Urinary bladder (tissue), 4 donors: ENCODE results near the gene HUNK. TPM values are rescaled to one million over a fixed set of nuclear protein-coding genes. Genes with fewer than 3 reads are reported as not detected.
"Not testable (repeated sequence)": the region's sequence is repeated elsewhere in the genome, so short reads cannot be mapped to it uniquely, and the experiment has no call there.

ENCODE experiments used
- DNase-seq: peaks from one replicate; pipeline ENCODE4 v3.0.0-alpha.2; 2015; ENCODE audit errors: extremely low spot score
- H3K27ac ChIP-seq: one replicate; pipeline ENCODE4 v1.5.1; 2013; ENCODE audit warnings: low read depth, mild to moderate bottlenecking, moderate library complexity
- H3K36me3 ChIP-seq: one replicate; pipeline ENCODE4 v1.6.1; 2013; ENCODE audit warnings: mild to moderate bottlenecking, moderate library complexity; ENCODE audit not compliant: insufficient read depth
- H3K4me1 ChIP-seq: one replicate; pipeline ENCODE4 v1.6.1; 2013; ENCODE audit warnings: mild to moderate bottlenecking, moderate library complexity; ENCODE audit not compliant: insufficient read depth
- H3K4me3 ChIP-seq: one replicate; pipeline ENCODE4 v1.5.1; 2013; ENCODE audit warnings: low read depth, low read length
- WGBS: extraction: QIAGEN DNeasy Blood & Tissue Kit; methylation state at CpG from one replicate; pipeline ENCODE4 v1.1.7; 2013; 5-methylcytosine and 5-hydroxymethylcytosine counted together
- polyA plus RNA-seq: library from polyadenylated mRNA; stranded (reverse); fragments of 200-250 nt; gene quantifications from one replicate; pipeline ENCODE4 v1.2.3, GENCODE V29; 2013
- total RNA-seq: library from RNA; depleted of rRNA; stranded (reverse); fragments of >200 nt; gene quantifications from one replicate; pipeline ENCODE4 v1.2.3, GENCODE V29; 2014
- donor health status: healthy with polysubstance abuse.
- donor health status: healthy.

The HUNK gene
- total and polyA plus RNA-seq, 2 donors, result 2.8 to 7.3 TPM

DNA sequence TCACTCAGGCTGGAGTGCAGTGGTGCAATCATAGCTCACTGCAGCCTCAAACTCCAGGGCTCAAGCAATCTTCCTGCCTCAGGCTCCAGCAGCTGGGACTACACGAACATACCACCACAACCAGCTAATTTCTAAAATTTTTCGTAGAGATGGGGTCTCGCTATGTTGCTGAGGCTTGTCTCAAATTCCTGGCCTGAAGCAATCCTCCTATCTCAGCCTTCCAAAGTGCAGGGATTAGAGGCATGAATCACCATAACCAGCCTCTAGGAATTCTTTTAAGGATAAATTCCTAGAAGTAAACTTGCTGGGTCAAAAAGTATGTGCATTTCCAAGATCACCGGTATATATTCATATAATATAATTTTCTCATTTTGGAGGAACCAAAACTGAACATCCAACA lies 17.6 kb upstream of the HUNK start:
- no peak overlapping the region for H3K4me3 ChIP-seq
- H3K36me3 ChIP-seq, result no peaks in the 10 kb centered on the region
- 37% methylated on average over 4 of the region's 4 CpGs for WGBS
- no peaks in the 10 kb centered on the region for H3K4me1 ChIP-seq
- H3K27ac ChIP-seq, result no peak overlapping the region
- DNase-seq, result no peak

GRCh38 chr21:31857096-31857495 lies 15.7 kb upstream of the HUNK start:
- no peak for DNase-seq
- H3K4me3 ChIP-seq, result no peak overlapping the region
- H3K36me3 ChIP-seq, result no peaks in the 10 kb centered on the region
- 71% methylated on average over 7 of the region's 7 CpGs for WGBS
- H3K4me1 ChIP-seq, result no peaks in the 10 kb centered on the region
- no peak overlapping the region for H3K27ac ChIP-seq

DNA sequence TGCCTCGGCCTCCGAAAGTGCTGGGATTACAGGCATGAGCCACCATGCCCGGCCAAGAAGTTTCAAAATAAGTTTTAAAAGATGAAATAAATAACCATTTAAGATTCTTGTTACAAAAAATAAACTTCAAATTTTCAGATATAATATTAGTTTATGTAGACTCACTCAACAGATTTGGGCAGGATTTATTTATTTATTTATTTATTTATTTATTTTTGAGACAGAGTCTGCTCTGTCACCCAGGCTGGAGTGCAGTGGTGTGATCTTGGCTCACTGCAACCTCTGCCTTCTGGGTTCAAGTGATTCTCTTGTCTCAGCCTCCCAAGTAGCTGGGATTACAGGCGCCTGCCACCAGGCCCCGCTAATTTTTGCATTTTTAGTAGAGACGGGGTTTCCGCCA lies 15.2 kb upstream of the HUNK start:
- H3K4me3 ChIP-seq, H3K27ac ChIP-seq, H3K4me1 ChIP-seq, H3K36me3 ChIP-seq, DNase-seq: not testable (repeated sequence)
- 84% methylated on average over 7 of the region's 7 CpGs for WGBS

- Histone ChIP-seq H3K4me3 (no peak overlapping the region), H3K4me1 (no peaks in the 10 kb centered on the region), H3K27ac (no peak overlapping the region), H3K36me3 (no peaks in the 10 kb centered on the region)
- no peak for DNase-seq
- 97% methylated on average over 3 of the region's 3 CpGs for WGBS
These were observed 12.0 kb upstream of the HUNK start for GRCh38 chr21:31860851-31861250.

- DNase-seq, result no peak
- Histone ChIP-seq H3K36me3 (no peaks in the 10 kb centered on the region), H3K4me3 (no peak overlapping the region), H3K27ac (no peak overlapping the region), H3K4me1 (no peaks in the 10 kb centered on the region)
- 78% methylated on average over 7 of the region's 7 CpGs for WGBS
These were observed 10.7 kb upstream of the HUNK start for GRCh38 chr21:31862078-31862477.

DNA sequence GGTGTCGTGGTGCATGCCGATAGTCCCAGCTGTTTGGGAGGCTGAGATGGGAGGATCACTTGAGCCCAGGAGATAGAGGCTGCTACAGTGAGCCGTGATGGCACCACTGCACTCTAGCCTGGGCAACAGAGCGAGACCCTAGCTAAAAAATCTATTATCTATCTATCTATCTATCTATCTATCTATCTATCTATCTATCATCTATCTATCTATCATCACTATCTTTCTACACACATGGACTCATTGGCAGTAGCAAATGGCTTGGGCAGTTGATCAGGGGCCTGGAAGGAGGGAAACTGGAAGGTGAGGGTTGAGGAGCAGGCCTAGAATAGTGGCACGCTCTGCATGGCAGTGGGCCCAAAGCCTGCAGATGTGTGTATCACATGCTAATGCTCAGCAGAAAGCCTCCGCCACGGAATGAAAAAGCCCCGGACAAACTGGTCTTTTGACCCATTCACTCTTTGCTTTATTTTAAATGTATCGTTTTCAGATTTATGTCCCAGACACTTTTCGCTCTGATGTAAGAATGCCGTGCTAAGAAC lies 7.3 kb upstream of the HUNK start:
- no peaks in the 10 kb centered on the region for H3K36me3 ChIP-seq
- no peak overlapping the region for H3K4me3 ChIP-seq
- no peak for DNase-seq
- 77% methylated on average over 11 of the region's 11 CpGs for WGBS
- no peaks in the 10 kb centered on the region for H3K4me1 ChIP-seq
- no peak overlapping the region for H3K27ac ChIP-seq

DNA sequence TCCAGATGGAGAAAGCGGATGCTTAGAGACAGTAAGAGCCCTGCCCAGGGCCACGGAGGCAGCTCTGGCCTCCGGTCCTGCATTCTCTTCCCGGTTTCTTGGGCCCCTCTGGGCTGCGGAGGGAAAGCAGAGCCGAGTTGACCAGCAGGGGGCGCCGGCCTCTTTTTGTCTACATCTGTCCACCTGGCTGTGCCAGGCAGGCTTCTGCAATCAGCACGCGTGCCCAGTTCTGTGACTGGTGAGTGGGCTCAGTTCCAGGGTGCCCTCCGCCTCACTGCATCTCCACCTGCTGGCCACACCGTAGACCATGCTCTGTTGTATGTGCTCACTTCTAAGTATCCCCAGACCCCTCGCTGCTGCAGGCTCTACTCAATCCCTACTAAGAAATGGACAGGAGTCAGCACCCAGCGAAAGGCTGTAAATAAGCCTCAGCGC lies 6.7 kb upstream of the HUNK start:
- Histone ChIP-seq H3K27ac (no peak overlapping the region), H3K4me3 (no peak overlapping the region), H3K36me3 (no peaks in the 10 kb centered on the region), H3K4me1 (no peaks in the 10 kb centered on the region)
- WGBS, result 15% methylated on average over 15 of the region's 15 CpGs
- DNase-seq, result no peak

DNA sequence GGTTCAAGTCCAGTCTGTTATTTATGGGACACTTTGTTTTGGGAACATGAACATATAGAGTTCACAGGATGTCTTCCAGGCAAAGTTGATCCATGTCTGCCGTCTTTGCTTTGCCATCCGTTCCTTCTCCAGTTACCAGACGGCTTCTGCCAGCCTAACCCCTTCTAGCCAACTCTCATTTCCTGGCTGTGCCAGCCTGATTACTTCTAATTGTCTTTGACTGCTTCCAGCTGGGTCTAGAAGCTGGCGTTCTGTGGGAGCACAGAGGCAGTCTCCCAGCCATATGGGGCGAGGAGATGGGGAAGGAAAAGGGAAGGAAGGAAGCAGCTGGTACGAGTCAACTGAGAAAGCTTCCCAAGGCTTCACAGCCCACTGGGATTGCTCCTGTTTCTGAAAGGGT lies 3.1 kb upstream of the HUNK start:
- no peak for DNase-seq
- no peak overlapping the region for H3K4me3 ChIP-seq
- 72% methylated on average over 6 of the region's 6 CpGs for whole genome bisulfite sequencing
- no peaks in the 10 kb centered on the region for H3K4me1 ChIP-seq
- H3K36me3 ChIP-seq, result no peaks in the 10 kb centered on the region
- H3K27ac ChIP-seq, result no peak overlapping the region

DNA sequence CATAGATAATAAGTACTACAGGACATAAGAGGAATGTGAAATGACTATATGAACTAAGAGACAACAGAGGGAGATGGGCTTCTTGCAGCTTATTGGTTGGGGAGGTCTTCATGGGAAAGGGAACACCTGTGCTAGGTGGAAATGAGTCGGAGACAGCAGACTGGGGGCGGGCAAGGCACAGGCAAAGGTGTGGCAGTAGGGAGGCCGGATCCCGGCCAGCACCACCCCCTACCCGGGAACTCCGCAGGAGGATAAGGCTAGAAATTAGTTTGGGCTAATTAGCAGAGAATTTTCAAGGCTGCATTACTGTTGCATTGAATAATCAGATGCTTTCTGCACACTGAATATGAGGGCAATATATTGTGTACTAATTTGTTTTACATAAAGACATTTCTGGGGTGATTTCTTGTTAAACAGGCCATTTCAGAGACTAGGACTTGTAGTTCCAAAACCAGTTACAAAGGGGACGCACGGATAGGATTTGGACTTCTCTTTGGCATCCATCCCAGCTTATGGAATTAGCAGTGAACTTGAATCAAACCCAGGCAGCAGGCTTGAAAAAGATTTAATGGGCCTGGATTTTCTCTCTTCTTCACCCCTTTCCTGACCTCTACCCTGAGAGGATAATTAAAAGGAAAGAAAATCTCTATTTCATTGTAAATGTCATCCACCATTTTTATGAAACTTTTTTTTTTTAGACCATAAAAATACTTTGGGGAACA lies 2.2 kb upstream of the HUNK start:
- no peak for DNase-seq
- 54% methylated on average over 8 of the region's 8 CpGs for WGBS
- no peak overlapping the region for H3K4me3 ChIP-seq
- no peaks in the 10 kb centered on the region for H3K36me3 ChIP-seq
- no peak overlapping the region for H3K27ac ChIP-seq
- H3K4me1 ChIP-seq, result no peaks in the 10 kb centered on the region

- not testable (repeated sequence) for H3K36me3 ChIP-seq, H3K4me1 ChIP-seq, H3K27ac ChIP-seq, DNase-seq, H3K4me3 ChIP-seq
- 85% methylated on average over 14 of the region's 14 CpGs for WGBS
These were observed 1.4 kb upstream of the HUNK start for GRCh38 chr21:31871371-31871770.

DNA sequence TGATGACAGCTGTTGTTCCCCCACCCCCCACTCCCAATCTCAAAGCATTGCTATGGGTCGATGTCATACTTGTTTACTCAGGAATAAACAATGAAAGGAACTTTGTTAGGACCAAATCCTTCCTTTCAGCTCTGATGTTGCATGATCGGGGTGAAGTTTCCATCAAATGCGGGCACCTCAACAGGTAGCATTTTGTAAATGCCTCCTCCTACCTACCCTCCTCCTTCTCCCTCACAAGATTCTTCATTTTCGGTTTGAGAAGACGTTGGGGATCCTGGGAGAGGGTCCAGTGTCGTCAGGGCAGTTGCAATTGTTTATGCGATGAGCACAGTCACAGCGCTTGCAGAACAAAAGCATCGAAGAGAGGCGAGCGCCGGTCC lies 758 bp upstream of the HUNK start:
- Histone ChIP-seq H3K4me3 (peak overlapping the region; percentile 82), H3K27ac (no peak overlapping the region), H3K4me1 (no peaks in the 10 kb centered on the region), H3K36me3 (no peaks in the 10 kb centered on the region)
- 14% methylated on average over 12 of the region's 12 CpGs for WGBS
- no peak for DNase-seq

GRCh38 chr21:31873275-31873695 lies 465 bp downstream of the HUNK start:
- H3K36me3 ChIP-seq, result no peaks in the 10 kb centered on the region
- WGBS, result under 1% methylated on average over 58 of the region's 58 CpGs
- H3K27ac ChIP-seq, result peak overlapping the region; percentile 57

DNA sequence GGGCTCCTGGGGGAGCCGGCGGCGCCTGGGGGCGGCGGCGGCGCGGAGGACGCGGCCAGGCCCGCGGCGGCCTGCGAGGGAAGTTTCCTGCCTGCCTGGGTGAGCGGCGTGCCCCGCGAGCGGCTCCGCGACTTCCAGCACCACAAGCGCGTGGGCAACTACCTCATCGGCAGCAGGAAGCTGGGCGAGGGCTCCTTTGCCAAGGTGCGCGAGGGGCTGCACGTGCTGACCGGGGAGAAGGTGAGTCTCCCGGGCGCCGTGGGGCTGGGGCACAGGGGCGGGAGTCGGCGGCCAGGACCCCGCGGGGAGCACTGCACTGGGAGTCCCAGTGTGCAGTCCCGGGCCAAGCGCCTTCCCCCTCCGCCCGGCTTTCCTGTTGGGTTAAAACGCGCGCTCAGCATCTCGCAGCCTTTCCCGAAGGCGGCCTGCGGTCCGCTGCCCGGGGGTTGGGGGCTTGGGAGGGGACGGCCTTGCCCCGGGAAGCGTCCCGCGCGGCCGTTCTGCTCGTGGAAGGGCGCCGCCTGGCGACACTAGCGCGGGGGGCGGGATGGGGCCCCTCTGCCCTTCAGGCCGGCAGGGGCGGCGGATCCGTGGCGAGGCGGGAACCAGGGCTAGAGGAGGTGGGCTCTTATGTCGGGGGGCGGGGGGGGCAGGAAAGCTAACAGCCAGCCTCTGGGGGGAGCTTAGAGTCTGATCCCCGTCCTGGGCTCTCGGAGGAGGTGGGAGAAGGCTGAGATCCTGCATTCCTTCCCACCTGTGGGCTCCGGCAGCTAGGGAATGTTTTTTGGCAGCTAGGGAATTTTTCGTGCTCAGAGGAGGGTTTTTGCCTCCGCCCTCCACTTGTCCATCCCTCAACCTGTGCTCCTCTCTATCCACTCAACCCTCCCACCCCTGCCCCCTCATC lies 1.1 kb downstream of the HUNK start:
- Histone ChIP-seq H3K27ac (no peak overlapping the region), H3K4me1 (no peaks in the 10 kb centered on the region), H3K36me3 (no peaks in the 10 kb centered on the region), H3K4me3 (peak overlapping the region; percentile 82)
- DNase-seq, result no peak
- WGBS, result 2% methylated on average over 77 of the region's 77 CpGs

More at GRCh38 chr21:31873275-31873695, 465 bp downstream of the HUNK start:
- no peak for DNase-seq
- Histone ChIP-seq H3K4me3 (peak overlapping the region; percentile 82), H3K4me1 (no peaks in the 10 kb centered on the region)

GRCh38 chr21:31874812-31875212 lies 2.0 kb downstream of the HUNK start:
- 35% methylated on average over 12 of the region's 12 CpGs for WGBS
- H3K36me3 ChIP-seq, result no peaks in the 10 kb centered on the region
- no peaks in the 10 kb centered on the region for H3K4me1 ChIP-seq
- H3K27ac ChIP-seq, result no peak overlapping the region
- peak overlapping the region; percentile 82 for H3K4me3 ChIP-seq
- DNase-seq, result no peak
